Stimulated activated CD4-positive, alpha-beta T cell treated with anti-CD3 and anti-CD28 coated beads, Interleukin-12 subunit alpha, Interleukin-12 subunit beta, amount 100 ng/mL, for 48 hours (primary cell): Measurements from ENCODE around the gene RFX6.

ENCODE experiments used
- DNase-seq, 3 donors: peaks; one replicate each; pipeline ENCODE4 v3.0.0-alpha.2; 2020; ENCODE audit warnings: low read depth in 2 of 3, low spot score in 1 of 3

RFX6 gene

DNA sequence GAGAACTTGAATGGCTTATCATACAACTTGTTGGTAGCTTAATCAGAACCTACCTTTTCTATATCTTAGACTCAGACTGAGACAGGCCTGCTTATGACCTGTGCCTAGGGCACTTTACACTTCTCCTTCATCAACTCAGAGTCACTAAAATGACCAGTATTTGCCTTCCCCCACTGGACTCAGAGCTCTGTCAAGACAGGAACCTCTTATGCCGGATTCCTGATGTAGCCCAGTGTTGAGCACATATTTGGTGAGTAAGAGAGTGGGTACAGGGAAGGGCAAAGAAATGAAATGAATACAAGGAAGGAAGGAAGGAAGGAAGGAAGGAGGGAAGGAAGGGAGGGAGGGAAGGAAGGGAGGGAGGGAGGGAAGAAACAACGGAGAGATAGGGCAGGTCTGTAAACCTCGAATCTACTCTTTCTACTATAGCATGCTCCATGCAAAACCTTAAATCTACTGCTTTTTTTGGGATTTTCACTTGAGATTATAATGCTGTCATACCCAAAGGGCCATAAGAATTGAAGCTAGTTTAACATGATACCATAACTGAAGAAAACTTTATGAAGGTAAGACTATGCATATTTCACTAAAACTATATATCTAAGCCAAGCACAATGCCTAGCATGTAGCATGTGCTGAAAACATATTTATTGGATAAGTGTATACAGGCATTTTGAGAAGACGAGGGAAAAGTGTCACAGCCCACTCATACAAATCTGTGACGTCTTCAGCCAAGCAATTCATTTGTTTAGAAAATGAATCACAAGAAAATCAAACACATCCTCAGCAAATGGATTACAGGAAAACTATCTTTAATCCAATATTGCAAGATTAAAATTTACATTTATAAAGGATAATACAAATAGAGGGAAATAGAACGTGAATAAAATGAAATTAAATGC lies 89.9 kb downstream of the RFX6 start:
- DNase-seq, result no peak

DNA sequence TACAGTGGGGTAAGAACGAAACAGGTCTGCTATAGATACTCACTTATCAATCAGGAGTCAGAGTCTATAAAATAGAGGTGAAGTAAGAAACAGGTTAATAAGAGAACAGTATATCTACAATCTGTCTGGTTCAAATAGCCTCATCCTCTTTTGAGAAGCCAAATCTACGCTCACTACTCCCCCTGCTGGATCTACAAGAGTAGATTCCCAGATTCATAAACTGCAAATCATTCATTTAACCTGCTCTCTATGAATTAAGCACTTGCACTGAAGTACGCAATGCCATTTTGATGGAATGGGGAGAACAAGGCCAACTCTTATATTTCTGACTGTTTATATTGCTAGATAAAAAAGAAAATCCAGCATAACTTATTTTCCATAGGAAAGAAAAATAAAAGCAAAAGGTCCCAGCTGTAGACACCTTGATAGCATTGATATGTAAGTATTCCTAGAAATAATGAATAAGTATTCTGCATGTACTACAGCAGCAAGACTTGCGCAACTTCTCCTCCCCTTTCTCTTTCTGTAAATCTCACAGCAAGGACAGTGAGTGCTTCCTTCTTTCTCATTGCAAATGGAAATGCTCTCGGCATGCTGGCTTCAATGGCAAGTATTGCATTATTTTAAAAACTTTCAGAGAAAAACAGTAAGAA lies 92.3 kb downstream of the RFX6 start:
- DNase-seq, result peak in 1 of 3 donors; percentile 2

- DNase-seq, result peak in 1 of 3 donors; percentile 20
Observed at GRCh38 chr6:116971959-116972358, 94.9 kb downstream of the RFX6 start.

DNA sequence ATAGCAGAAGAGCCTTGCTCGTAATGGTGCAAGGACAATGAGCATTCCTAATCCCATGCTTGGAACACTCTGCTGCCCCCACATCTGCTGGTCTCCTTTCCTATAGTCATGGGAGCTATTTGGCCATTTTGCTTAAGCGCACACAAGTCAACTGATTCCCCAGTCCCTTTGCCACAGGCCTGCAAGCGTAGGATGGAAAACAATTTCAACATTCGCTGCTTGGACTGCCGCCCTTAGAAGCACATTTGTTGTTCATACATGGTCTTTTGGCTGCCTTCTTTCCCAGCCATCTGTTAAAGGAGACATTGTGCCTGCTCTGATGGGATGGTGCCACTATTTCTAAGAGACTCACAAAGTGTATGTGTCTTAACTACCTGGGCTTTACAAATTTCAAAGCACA lies 96.9 kb downstream of the RFX6 start:
- DNase-seq, result no peak

- DNase-seq, result no peak
Observed at GRCh38 chr6:116974526-116975316, 97.7 kb downstream of the RFX6 start.

DNA sequence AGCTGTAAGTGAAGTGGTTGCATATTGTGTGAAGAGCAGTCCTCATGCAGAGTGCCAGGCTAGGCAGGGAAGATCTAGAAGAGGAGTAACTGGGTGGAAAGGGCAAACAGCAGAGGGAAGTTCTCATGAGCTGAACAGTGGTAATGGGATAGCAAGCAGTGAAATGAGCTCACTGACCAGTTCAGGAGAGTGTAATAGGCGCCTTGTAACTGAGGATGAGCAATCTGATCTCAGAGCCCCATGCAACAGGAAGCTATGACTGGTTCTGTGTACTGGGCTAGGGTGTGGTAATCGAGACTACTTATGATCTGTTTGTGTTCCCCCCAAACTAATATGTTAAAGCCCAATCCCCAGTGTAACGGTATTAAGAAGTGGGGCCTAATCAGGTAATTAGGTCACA lies 98.6 kb downstream of the RFX6 start:
- DNase-seq, result no peak

DNA sequence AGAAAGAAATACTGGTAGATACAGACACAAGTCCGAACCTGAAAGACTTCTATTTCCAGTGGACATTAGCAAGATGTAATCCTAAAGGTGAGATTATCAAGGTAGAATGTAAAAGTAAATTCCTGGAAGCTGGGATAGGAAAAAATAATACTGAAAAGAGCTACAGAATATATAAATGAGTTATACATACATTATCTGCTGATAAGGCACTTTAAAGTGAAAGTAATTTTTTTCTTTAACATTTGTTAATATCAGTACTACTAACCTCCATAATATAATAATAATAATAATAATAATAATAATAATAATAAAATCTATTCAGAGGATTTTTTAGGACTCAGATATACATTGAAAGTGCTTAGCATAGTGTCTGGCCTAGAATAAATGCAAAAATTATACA lies 102.5 kb downstream of the RFX6 start:
- no peak for DNase-seq
